IMR-90 (cell line): Measurements from ENCODE around the gene KIF6. TPM values are rescaled to one million over a fixed set of nuclear protein-coding genes. Genes with fewer than 3 reads are reported as not detected.

Experiments
- ATAC-seq: fragments of 200-7000 bp; cut with Tn5 transposase; 2 replicates; pipeline ENCODE4 v1.9.1; 2020; ENCODE audit warnings: low read depth, mild to moderate bottlenecking, moderate library complexity
- BruUV-seq: library from RNA; stranded (reverse); fragments of 400-500 nt; replicated peaks from 2 replicates; lab custom pipeline; 2021; lab: Mats Ljungman, UMichigan
- CTCF ChIA-PET: fragments of 300-600 bp; formaldehyde crosslinking; extraction: SDS; loops from one replicate; lab custom pipeline; 2021; ENCODE audit warnings: antibody characterized with exemption; lab: Yijun Ruan, JAX
- POLR2A ChIA-PET: fragments of 300-600 bp; sonication (Branson Sonifier 250); formaldehyde crosslinking; loops from one replicate; lab custom pipeline; 2022; ENCODE audit warnings: antibody characterized with exemption; ENCODE audit not compliant: unreplicated experiment; lab: Charles Lee
- DNase-seq: peaks from one replicate; pipeline ENCODE4 v3.0.0; 2013
- H2AFZ ChIP-seq: replicated peaks from 2 replicates; pipeline ENCODE3; 2013; ENCODE audit warnings: low read length, mild to moderate bottlenecking; ENCODE audit not compliant: poor library complexity
- H2AK5ac ChIP-seq: 2 replicates; pipeline ENCODE4 v1.6.1; 2013; ENCODE audit warnings: low read depth, low read length, inconsistent platforms
- H2AK9ac ChIP-seq: replicated peaks from 2 replicates; pipeline ENCODE3; 2013; ENCODE audit warnings: mild to moderate bottlenecking, low read depth, low read length, moderate library complexity; ENCODE audit not compliant: poor library complexity
- H2BK120ac ChIP-seq: 2 replicates; pipeline ENCODE4 v1.6.1; 2013; ENCODE audit warnings: low read depth, low read length, inconsistent platforms
- H2BK15ac ChIP-seq: 3 replicates; pipeline ENCODE4 v1.6.1; 2013; ENCODE audit warnings: low read depth, low read length, inconsistent platforms
- H2BK20ac ChIP-seq: 2 replicates; pipeline ENCODE4 v1.6.1; 2013; ENCODE audit warnings: low read depth, mild to moderate bottlenecking, inconsistent platforms, low read length, moderate library complexity
- H2BK5ac ChIP-seq: 2 replicates; pipeline ENCODE4 v1.6.1; 2013; ENCODE audit warnings: mild to moderate bottlenecking, low read depth, low read length, inconsistent platforms; ENCODE audit not compliant: poor library complexity, severe bottlenecking
- H3K14ac ChIP-seq: replicated peaks from 2 replicates; pipeline ENCODE4 v1.6.1; 2013; ENCODE audit warnings: low read depth, low read length, inconsistent platforms
- H3K18ac ChIP-seq: 2 replicates; pipeline ENCODE4 v1.6.1; 2013; ENCODE audit warnings: low read depth, low read length, control low read depth
- H3K23ac ChIP-seq: 2 replicates; pipeline ENCODE4 v1.6.1; 2013; ENCODE audit warnings: low read depth, low read length, inconsistent platforms
- H3K27ac ChIP-seq: 2 replicates; pipeline ENCODE4 v1.5.1; 2013; ENCODE audit warnings: mild to moderate bottlenecking, control low read depth, low read length; ENCODE audit not compliant: insufficient read depth
- H3K27me3 ChIP-seq: 2 replicates; pipeline ENCODE4 v1.6.1; 2013; ENCODE audit warnings: low read length; ENCODE audit not compliant: control insufficient read depth, insufficient read depth
- H3K36me3 ChIP-seq: 2 replicates; pipeline ENCODE4 v1.6.1; 2013; ENCODE audit warnings: low read length, mixed read lengths; ENCODE audit not compliant: control insufficient read depth, insufficient read depth
- H3K4ac ChIP-seq: 2 replicates; pipeline ENCODE4 v1.6.1; 2013; ENCODE audit warnings: low read depth, low read length, inconsistent platforms
- H3K4me1 ChIP-seq: 2 replicates; pipeline ENCODE4 v1.6.1; 2013; ENCODE audit warnings: low read length, mixed read lengths; ENCODE audit not compliant: control insufficient read depth, insufficient read depth
- H3K4me2 ChIP-seq: 2 replicates; pipeline ENCODE4 v1.6.1; 2013; ENCODE audit warnings: low read depth, mild to moderate bottlenecking, control low read depth, low read length, moderate library complexity
- H3K4me3 ChIP-seq: 2 replicates; pipeline ENCODE4 v1.5.1; 2013; ENCODE audit warnings: low read depth, mild to moderate bottlenecking, control low read depth, low read length, moderate library complexity; ENCODE audit not compliant: insufficient read depth
- H3K56ac ChIP-seq: 2 replicates; pipeline ENCODE4 v1.6.1; 2013; ENCODE audit warnings: low read length, inconsistent platforms; ENCODE audit not compliant: insufficient read depth; ENCODE audit errors: extremely low read depth
- H3K79me1 ChIP-seq, 2 experiments: 2 replicates each; pipeline ENCODE4 v1.6.1; 2013; ENCODE audit warnings: low read length in 2 of 2, inconsistent platforms in 1 of 2, low read depth in 1 of 2
- H3K9ac ChIP-seq: 2 replicates; pipeline ENCODE4 v1.6.1; 2013; ENCODE audit warnings: low read depth, low read length, control low read depth
- H3K9me1 ChIP-seq: 2 replicates; pipeline ENCODE4 v1.6.1; 2013; ENCODE audit warnings: low read length, inconsistent platforms; ENCODE audit not compliant: insufficient read depth
- H3K9me3 ChIP-seq: 2 replicates; pipeline ENCODE4 v1.6.1; 2013; ENCODE audit warnings: low read length; ENCODE audit not compliant: control insufficient read depth, insufficient read depth
- H4K20me1 ChIP-seq: 2 replicates; pipeline ENCODE4 v1.6.1; 2013; ENCODE audit warnings: low read length, inconsistent platforms; ENCODE audit not compliant: insufficient read depth
- H4K5ac ChIP-seq: 2 replicates; pipeline ENCODE4 v1.6.1; 2013; ENCODE audit warnings: mild to moderate bottlenecking, low read depth, low read length, control low read depth
- H4K8ac ChIP-seq, 2 experiments: 2 replicates each; pipeline ENCODE4 v1.6.1; 2013; ENCODE audit warnings: low read depth in 2 of 2, low read length in 2 of 2, control low read depth in 1 of 2, inconsistent platforms in 1 of 2
- H4K91ac ChIP-seq: 2 replicates; pipeline ENCODE4 v1.6.1; 2013; ENCODE audit warnings: low read depth, low read length, inconsistent platforms; ENCODE audit not compliant: insufficient read depth
- BHLHE40 ChIP-seq: fragments of 150-350 bp; IDR thresholded peaks from 2 replicates; pipeline ENCODE4 v1.6.1; 2016; ENCODE audit warnings: mild to moderate bottlenecking, low read depth, low read length
- CEBPB ChIP-seq: IDR thresholded peaks from 2 replicates; pipeline ENCODE4 v1.6.1; 2012; ENCODE audit warnings: low read depth, low read length, improper control_type of control experiment
- CHD1 ChIP-seq: IDR thresholded peaks from 2 replicates; pipeline ENCODE4 v1.6.1; 2012; ENCODE audit warnings: low read depth, low read length, improper control_type of control experiment
- CTCF ChIP-seq: conservative IDR thresholded peaks from 2 replicates; pipeline ENCODE4 v1.5.1; 2012; ENCODE audit warnings: mild to moderate bottlenecking, low read depth, low read length, improper control_type of control experiment
- ELK1 ChIP-seq: fragments of 150-350 bp; IDR thresholded peaks from 2 replicates; pipeline ENCODE4 v1.6.1; 2016; ENCODE audit warnings: low read depth, mild to moderate bottlenecking, low read length, moderate library complexity, borderline replicate concordance
- FOS ChIP-seq: fragments of 150-350 bp; IDR thresholded peaks from 2 replicates; pipeline ENCODE4 v1.6.1; 2016; ENCODE audit warnings: low read depth, low read length
- MAFK ChIP-seq: IDR thresholded peaks from 2 replicates; pipeline ENCODE4 v1.6.1; 2012; ENCODE audit warnings: low read depth, low read length, improper control_type of control experiment
- MAZ ChIP-seq: IDR thresholded peaks from 2 replicates; pipeline ENCODE4 v1.6.1; 2012; ENCODE audit warnings: low read depth, mild to moderate bottlenecking, low read length, improper control_type of control experiment, moderate library complexity, borderline replicate concordance
- MXI1 ChIP-seq: IDR thresholded peaks from 2 replicates; pipeline ENCODE4 v1.6.1; 2012; ENCODE audit warnings: low read depth, mild to moderate bottlenecking, low read length, moderate library complexity, borderline replicate concordance
- NFE2L2 ChIP-seq: fragments of 150-350 bp; IDR thresholded peaks from 2 replicates; pipeline ENCODE4 v1.6.1; 2016; ENCODE audit warnings: low read depth, mild to moderate bottlenecking, low read length
- POLR2A ChIP-seq: IDR thresholded peaks from 2 replicates; pipeline ENCODE4 v1.6.1; 2012; ENCODE audit warnings: mild to moderate bottlenecking, low read depth, low read length
- RAD21 ChIP-seq: IDR thresholded peaks from 2 replicates; pipeline ENCODE4 v1.6.1; 2012; ENCODE audit warnings: low read length, improper control_type of control experiment
- RCOR1 ChIP-seq: IDR thresholded peaks from 2 replicates; pipeline ENCODE4 v1.6.1; 2012; ENCODE audit warnings: mild to moderate bottlenecking, low read length, improper control_type of control experiment; ENCODE audit not compliant: insufficient replicate concordance
- RFX5 ChIP-seq: IDR thresholded peaks from 2 replicates; pipeline ENCODE4 v1.8.0; 2012; ENCODE audit warnings: low read depth, mild to moderate bottlenecking, low read length, moderate library complexity
- SMC3 ChIP-seq: fragments of 150-350 bp; IDR thresholded peaks from 2 replicates; pipeline ENCODE4 v1.6.1; 2016; ENCODE audit warnings: low read depth, mild to moderate bottlenecking, antibody characterized with exemption, low read length, moderate library complexity
- USF2 ChIP-seq: fragments of 150-350 bp; IDR thresholded peaks from 2 replicates; pipeline ENCODE4 v1.6.1; 2017; ENCODE audit warnings: mild to moderate bottlenecking, antibody characterized with exemption, low read length, low read depth
- WGBS, 2 experiments: methylation state at CpG; one replicate each; pipeline versions ENCODE4 v1.1.5 to v1.1.7; 2013; ENCODE audit warnings: missing lambda C conversion rate in 2 of 2; ENCODE audit not compliant: insufficient read length in 1 of 2; ENCODE audit errors: extremely low coverage in 2 of 2; 5-methylcytosine and 5-hydroxymethylcytosine counted together
- dilution Hi-C: fragments of 300-500 bp; cut with HindIII; formaldehyde crosslinking; loops from one replicate; pipeline ENCODE4 v1.14.3; 2018; ENCODE audit warnings: low sequenced_read_pairs; ENCODE audit not compliant: unreplicated experiment
- in situ Hi-C: fragments of 300-500 bp; cut with MboI; formaldehyde crosslinking; loops from 3 replicates; pipeline ENCODE4 v1.14.3; 2019; ENCODE audit warnings: low sequenced_read_pairs, inconsistent platforms, mixed read lengths
- intact Hi-C: fragments of 100-400 bp; cut with micrococcal nuclease; formaldehyde crosslinking; loops from 2 replicates; pipeline ENCODE4 v1.10.0; 2022
- polyA plus RNA-seq, 3 experiments: library from polyadenylated mRNA; depleted of rRNA; stranded (reverse); fragments of >200 nt; gene quantifications; 2 replicates each; pipeline ENCODE4 v1.2.3, GENCODE V29; 2012; ENCODE audit warnings: low replicate concordance in 1 of 3
- total RNA-seq: library from RNA; depleted of rRNA; stranded (reverse); fragments of >200 nt; gene quantifications from 2 replicates; pipeline ENCODE4 v1.2.3, GENCODE V29; 2012

Gene KIF6
- total and polyA plus RNA-seq, 2 of the 4 experiments (the other 2 are of a cell fraction) = under 0.01 to 0.10 TPM

- H2AFZ ChIP-seq = no peak overlapping the region
- in situ Hi-C loops = no loop called here
- no peak overlapping the region for H4K5ac ChIP-seq
- H2BK20ac ChIP-seq = no peak overlapping the region
- H2AK5ac ChIP-seq = no peak overlapping the region
- dilution Hi-C loops = no loop called here
- H3K4me3 ChIP-seq = no peak overlapping the region
- no peaks in the 10 kb centered on the region for H3K4me1 ChIP-seq
- H3K9me3 ChIP-seq = no peaks in the 10 kb centered on the region; the same call in 1 of the 2 replicates
- no peak for DNase-seq
- BruUV-seq = no TSS peak
- no peak overlapping the region for H3K14ac ChIP-seq
- H3K4ac ChIP-seq = no peak overlapping the region
- ChIA-PET POLR2A (no interaction called here), CTCF (no interaction called here)
- no CpG with 5 or more reads among the region's 1 CpG for WGBS, 2 experiments
- no peak overlapping the region for H2BK120ac ChIP-seq
- no peaks in the 10 kb centered on the region for H3K36me3 ChIP-seq
- no peak overlapping the region for H3K18ac ChIP-seq
- no peaks in the 10 kb centered on the region for H3K9me1 ChIP-seq
- H3K56ac ChIP-seq = no peak overlapping the region
- no peaks in the 10 kb centered on the region for H4K20me1 ChIP-seq
- H3K9ac ChIP-seq = no peak overlapping the region
- H2BK5ac ChIP-seq = no peak overlapping the region
- TF ChIP-seq USF2 = no peak
- no peak for TF ChIP-seq CTCF
- no peak for TF ChIP-seq MAZ
- no peak for TF ChIP-seq CHD1
- no peak for TF ChIP-seq FOS
- TF ChIP-seq MAFK = no peak
- no peak for TF ChIP-seq RFX5
- TF ChIP-seq MXI1 = no peak
- TF ChIP-seq RCOR1 = no peak
- TF ChIP-seq CEBPB = no peak
- no peak for TF ChIP-seq RAD21
- no peak for TF ChIP-seq ELK1
- TF ChIP-seq POLR2A = no peak
- TF ChIP-seq NFE2L2 = no peak
- TF ChIP-seq BHLHE40 = no peak
- TF ChIP-seq SMC3 = no peak
- no peaks in the 10 kb centered on the region for H3K27me3 ChIP-seq
- ATAC-seq = no peak
- H4K91ac ChIP-seq = no peak overlapping the region
- no peak overlapping the region for H3K23ac ChIP-seq
- H2BK15ac ChIP-seq = no peak overlapping the region
- no peaks in the 10 kb centered on the region for H3K79me1 ChIP-seq
- no peak overlapping the region for H2AK9ac ChIP-seq
- no peak overlapping the region for H3K4me2 ChIP-seq
- intact Hi-C loops = no loop called here
- no peak overlapping the region for H3K27ac ChIP-seq
- no peak overlapping the region for H4K8ac ChIP-seq
Measured at GRCh38 chr6:39476151-39476550, 249.1 kb downstream of the KIF6 start.
